GM12801 (cell line): ENCODE measurements around the gene DOCK2.

ENCODE experiments used
- TF ChIP-seq, protein P1 (sequence below): IDR thresholded peaks from one replicate; pipeline ENCODE4 v1.5.1; 2011; ENCODE audit warnings: control low read depth; ENCODE audit not compliant: insufficient read length; ENCODE audit errors: extremely low read depth

DOCK2 gene

DNA sequence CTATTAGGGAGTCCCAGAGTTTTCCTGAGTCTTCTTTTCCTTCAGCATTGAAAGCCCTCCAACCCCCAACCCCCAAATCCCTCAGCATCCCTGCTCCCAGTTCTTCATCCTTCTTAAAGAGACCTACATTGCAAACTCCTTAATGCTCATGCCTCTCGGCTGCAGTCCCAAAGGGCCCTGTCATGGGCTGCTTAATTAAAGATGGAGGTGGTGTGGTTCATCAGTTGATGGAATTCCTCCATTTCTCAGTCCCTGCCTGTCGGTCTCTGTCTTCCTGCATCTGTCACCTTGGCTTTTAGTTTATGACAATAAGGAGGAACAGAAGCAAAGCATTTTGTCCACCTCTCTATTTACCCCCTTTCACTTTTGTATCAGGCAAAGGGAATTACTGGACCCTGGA, 470.6 kb downstream of the DOCK2 start:
- TF ChIP-seq, protein P1, sequence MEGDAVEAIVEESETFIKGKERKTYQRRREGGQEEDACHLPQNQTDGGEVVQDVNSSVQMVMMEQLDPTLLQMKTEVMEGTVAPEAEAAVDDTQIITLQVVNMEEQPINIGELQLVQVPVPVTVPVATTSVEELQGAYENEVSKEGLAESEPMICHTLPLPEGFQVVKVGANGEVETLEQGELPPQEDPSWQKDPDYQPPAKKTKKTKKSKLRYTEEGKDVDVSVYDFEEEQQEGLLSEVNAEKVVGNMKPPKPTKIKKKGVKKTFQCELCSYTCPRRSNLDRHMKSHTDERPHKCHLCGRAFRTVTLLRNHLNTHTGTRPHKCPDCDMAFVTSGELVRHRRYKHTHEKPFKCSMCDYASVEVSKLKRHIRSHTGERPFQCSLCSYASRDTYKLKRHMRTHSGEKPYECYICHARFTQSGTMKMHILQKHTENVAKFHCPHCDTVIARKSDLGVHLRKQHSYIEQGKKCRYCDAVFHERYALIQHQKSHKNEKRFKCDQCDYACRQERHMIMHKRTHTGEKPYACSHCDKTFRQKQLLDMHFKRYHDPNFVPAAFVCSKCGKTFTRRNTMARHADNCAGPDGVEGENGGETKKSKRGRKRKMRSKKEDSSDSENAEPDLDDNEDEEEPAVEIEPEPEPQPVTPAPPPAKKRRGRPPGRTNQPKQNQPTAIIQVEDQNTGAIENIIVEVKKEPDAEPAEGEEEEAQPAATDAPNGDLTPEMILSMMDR = no peak

DNA sequence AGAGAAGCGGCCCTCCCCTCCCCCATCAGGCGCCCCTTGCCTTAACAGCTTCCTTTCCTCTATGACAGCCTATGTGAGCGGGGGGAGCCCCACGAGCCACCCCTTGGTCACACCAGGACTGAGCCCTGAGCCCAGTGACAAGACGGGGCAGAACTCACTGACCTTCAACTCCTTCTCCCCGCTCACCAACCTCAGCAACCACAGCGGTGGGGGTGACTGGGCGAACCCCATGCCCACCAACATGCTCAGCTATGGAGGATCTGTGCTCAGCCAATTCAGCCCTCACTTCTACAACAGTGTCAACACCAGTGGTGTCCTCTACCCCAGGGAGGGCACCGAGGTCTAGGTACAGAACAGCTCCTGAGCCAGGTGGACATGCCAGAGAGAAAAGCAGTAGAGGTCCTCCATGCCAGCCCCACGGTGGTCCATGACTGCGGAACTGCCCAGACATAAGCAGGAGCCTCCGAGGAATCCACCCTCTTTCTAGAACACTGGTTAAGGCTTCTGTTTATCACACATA, 471.3 kb downstream of the DOCK2 start:
- TF ChIP-seq, protein P1 = no peak

DNA sequence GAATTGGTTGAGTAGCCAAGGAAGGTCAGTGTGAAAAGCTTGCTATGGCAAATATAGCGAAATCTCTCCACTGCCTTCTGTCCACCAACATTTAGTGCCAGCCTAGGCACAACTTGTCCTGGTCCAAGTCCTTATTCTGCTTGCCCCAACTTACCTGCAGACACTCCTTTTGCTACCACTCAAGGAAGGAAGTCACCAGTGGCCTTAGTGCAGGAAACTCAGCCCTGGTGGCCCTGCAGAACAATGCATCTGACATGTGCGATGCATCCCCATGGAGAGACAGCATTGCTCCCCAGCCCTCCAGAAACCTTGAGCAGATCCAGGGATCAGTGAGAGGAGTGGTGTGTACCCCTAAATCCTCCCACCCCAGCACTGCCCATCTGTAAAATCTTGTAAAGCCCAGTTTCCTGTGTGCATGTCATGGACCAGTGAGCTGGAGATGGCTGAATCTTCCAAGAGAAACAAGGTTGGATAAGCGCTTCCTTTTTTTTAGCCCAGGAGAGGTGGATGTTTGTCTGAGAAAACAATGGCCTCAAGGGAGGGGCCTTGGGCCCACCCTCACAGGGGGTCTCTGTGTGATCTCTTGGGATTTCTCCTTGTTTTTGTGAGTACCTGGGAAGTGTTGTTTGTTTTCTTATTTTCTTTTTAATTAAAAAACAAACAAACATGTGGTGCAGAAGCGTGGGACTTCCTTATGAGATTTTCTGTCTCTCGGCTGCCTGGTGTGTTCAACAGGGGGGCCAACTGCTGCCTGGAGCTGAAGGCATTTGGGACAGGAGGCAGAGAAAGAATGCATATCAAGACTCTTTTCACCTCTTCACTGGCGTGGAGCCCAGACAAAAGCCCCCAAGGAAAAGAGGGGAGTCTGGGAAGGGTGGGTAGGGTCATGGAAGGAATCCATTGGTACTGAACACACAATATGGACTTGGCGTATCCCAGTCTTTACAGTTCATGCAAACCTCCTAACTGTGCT, 472.3 kb downstream of the DOCK2 start:
- TF ChIP-seq, protein P1 = no peak

DNA sequence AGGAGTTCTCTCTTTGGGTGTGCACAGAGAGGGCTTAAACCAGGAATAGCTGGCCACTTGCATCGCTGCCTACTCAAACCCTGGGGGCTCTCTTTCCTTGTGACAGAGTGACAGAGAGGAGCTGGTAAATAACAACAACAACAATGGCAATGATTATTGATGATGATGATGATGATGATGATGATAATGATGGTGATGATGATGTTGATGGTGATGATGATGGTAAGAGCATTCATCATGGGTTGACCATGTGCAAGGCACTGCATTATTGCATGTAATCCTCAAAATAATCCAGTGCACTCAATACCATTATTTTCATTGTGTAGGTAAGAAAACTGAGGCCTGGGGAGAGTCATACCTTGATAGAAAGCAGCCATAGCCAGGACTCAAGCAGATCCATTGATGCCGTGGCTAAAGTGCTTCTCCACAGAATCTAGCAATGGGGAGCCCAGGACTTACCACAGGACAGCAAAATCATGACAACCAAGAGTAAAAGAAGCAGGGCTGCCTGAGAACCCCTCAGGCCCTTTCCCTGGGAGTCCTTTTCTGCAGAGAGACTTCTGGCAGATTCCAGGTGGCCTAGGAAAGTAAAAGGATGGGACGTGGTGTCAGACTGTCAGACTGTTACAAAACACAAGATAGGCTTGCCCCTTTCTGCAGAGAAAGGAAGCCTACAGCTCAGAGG, 473.5 kb downstream of the DOCK2 start:
- TF ChIP-seq, protein P1 = no peak

DNA sequence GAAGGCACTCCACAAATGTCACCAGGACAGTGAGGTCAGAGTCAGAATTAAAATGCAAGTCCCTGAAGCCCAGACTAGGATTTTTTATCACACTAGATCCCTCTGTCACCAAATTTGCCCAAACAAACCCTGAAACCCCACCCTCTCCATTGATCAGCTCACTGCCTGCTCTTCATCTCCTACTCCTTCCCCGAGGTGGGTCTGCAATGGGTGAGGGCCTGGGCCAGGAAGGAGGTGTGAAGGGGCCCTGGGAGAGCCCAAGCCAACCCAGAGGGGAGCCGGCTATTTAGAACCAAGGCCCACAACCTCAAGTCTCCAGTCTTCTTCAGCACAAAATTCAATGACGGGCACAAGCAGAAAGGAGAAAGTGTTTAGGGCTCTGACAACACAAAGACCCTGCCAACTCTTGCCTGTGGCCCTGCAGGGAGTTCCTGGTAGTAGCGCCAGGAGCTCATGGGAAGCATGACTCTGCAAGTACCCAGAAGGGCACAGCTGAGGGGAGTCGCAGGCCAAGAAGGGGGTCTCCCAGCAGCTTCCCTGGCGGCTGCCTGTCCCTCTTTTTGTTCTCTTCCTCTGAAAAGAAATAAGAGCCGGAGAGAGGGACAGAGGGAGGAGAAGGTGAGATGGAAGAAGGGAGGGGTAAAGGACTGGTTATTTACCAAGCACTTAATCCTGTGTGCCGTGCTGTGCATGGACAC, 474.2 kb downstream of the DOCK2 start:
- TF ChIP-seq, protein P1 = no peak

DNA sequence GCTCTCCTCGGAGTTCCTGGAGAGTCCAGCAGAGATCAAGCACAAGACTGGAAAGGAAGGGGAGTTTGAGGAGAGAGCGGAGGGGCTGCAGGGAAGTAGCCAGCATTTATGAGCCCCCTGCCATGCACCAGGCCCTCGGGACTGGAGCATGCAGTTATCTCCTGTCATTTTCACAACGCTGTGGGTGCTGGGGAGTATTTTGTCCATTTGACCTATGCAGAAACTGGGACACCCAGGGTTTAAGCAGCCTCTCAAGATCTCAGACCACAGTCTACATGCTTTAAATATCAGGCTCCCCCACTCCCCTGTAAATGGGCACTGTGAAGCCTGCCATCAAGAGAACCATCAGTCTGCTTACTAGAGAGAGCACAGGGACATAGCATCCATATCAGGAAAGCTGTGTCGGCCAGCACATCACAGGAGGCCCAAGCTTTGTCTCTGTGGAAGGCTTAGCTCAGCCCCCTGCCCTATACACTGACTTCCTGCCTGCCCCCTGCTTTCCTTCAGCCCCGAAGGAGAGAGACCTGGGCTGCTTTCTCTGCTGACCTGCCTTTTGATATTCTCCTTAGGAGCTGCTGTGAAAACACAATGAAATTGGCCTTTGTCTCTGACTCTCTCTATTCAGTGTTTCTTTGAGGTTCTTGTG, 475.9 kb downstream of the DOCK2 start:
- TF ChIP-seq, protein P1 = no peak
